Upper lobe of left lung (tissue), 4 donors: Measurements from ENCODE around the gene FASTK.

Experiments
- CTCF ChIP-seq, 6 experiments: fragments of 450-650 bp in 4 of 6; fragments of 200-600 bp in 2 of 6; sonication (generic) in 2 of 6; IDR thresholded peaks; one replicate each; pipeline ENCODE4 v1.5.1; 2016 to 2019; ENCODE audit warnings: antibody characterized with exemption in 6 of 6
- EP300 ChIP-seq, 4 donors: sonication (generic); formaldehyde crosslinking; IDR thresholded peaks; one replicate each; pipeline ENCODE4 v1.5.1; 2017; ENCODE audit warnings: antibody characterized with exemption in 4 of 4, control low read depth in 2 of 4
- POLR2A ChIP-seq, 4 donors: fragments of 450-650 bp; IDR thresholded peaks; one replicate each; pipeline ENCODE4 v1.5.1; 2016 to 2017; ENCODE audit warnings: antibody characterized with exemption in 4 of 4, mild to moderate bottlenecking in 2 of 4

DNA sequence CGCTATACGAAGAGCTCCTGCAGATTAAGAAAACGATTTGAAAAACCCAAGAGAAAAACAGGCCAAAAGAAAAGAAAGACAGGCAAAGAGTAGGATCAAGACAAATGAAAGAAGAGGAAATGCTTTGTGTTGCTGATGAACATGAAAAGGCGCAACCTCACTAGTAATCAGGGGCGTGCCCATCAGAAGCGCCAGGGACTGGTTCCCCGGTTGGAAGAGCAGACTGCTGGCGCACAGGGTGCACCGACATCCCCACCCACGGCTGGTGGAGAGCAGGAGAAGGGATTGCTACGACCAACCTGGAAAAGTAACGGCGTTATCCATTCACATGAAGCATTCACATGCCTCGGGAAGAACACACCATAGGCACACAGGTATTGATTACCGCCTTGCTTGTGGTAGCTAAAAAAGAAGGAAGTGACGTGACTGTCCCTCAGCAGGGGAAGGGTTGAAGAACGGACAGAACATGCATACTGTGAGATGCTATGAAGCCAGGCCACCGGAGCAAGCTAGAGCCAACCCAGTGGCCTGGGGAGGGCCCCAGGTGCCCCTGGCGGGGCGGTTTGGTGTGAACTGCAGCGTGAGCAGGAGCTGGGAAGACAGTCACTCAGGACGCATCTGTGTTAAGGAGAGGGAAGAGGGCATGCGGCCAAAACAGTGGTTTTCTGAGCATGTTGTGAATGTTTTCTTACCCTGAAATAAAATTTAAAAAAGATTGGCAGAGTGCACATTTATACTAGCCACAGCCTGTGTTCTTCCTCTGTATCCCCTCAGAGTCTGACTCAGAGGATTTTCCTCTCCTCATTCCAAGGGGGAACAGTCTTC is 24.0 kb upstream of the FASTK start:
- TF ChIP-seq EP300 (IDR thresholded peaks at IDR 0.05) (no peak), CTCF (IDR thresholded peaks at IDR 0.05) (no peak), POLR2A (IDR thresholded peaks at IDR 0.05) (no peak)
